ENCODE results near the gene ZNF804B.

Gene ZNF804B

GRCh38 chr7:88759230-88760135 is at the start of gene ZNF804B:
Gene ZNF804B (plus strand): TSS chr7:88759700. CDS start chr7:88759977, 277 bp downstream.
- DNase-seq = no peak

- no peak for DNase-seq
Measured at GRCh38 chr7:88735920-88736319, 23.6 kb upstream of the ZNF804B start.

- no peak for DNase-seq
Measured at GRCh38 chr7:88737632-88738031, 21.9 kb upstream of the ZNF804B start.

- DNase-seq = no peak
Measured at GRCh38 chr7:88746126-88746525, 13.4 kb upstream of the ZNF804B start.

- DNase-seq = no peak
Measured at GRCh38 chr7:88756802-88757201, 2.7 kb upstream of the ZNF804B start.

GRCh38 chr7:88757371-88757770 is 2.1 kb upstream of the ZNF804B start:
- DNase-seq = no peak

- no peak for DNase-seq
Measured at GRCh38 chr7:88758381-88759229, 895 bp upstream of the ZNF804B start.

GRCh38 chr7:88760136-88760515 is 626 bp downstream of the ZNF804B start:
- DNase-seq = no peak

GRCh38 chr7:88761779-88762178 is 2.3 kb downstream of the ZNF804B start:
- no peak for DNase-seq

- no peak for DNase-seq
Measured at GRCh38 chr7:88771417-88771816, 11.9 kb downstream of the ZNF804B start.

- DNase-seq = no peak
Measured at GRCh38 chr7:88772776-88773175, 13.3 kb downstream of the ZNF804B start.

GRCh38 chr7:88775838-88776237 is 16.3 kb downstream of the ZNF804B start:
- DNase-seq = no peak

- no peak for DNase-seq
Measured at GRCh38 chr7:88787777-88788176, 28.3 kb downstream of the ZNF804B start.

GRCh38 chr7:88789480-88790064 is 30.1 kb downstream of the ZNF804B start:
- no peak for DNase-seq

- no peak for DNase-seq
Measured at GRCh38 chr7:88791891-88792290, 32.4 kb downstream of the ZNF804B start.

GRCh38 chr7:88792361-88792760 is 32.9 kb downstream of the ZNF804B start:
- no peak for DNase-seq

GRCh38 chr7:88795553-88795952 is 36.1 kb downstream of the ZNF804B start, which contains the start of gene TEX47:
Gene TEX47 (minus strand): TSS chr7:88795737. CDS start chr7:88794942, 795 bp downstream.
- DNase-seq = no peak

- no peak for DNase-seq
Measured at GRCh38 chr7:88801046-88801445, 41.5 kb downstream of the ZNF804B start.

- DNase-seq = no peak
Measured at GRCh38 chr7:88806280-88807037, 47.0 kb downstream of the ZNF804B start.

GRCh38 chr7:88818552-88818951 is 59.1 kb downstream of the ZNF804B start:
- no peak for DNase-seq

- DNase-seq = no peak
Measured at GRCh38 chr7:88826222-88826621, 66.7 kb downstream of the ZNF804B start.

GRCh38 chr7:88835147-88835728 is 75.7 kb downstream of the ZNF804B start:
- no peak for DNase-seq
